AG04450 (cell line): ENCODE results near the gene CLCF1. TPM values are rescaled to one million over a fixed set of nuclear protein-coding genes. Genes with fewer than 3 reads are reported as not detected.
A peak's percentile ranks its signal among the peaks of the same experiment; 100 is the strongest.

Experiments
- CTCF ChIA-PET: fragments of 300-600, 350-600 bp; formaldehyde crosslinking; extraction: SDS; loops from one replicate; lab custom pipeline; 2022; ENCODE audit warnings: antibody characterized with exemption, inconsistent platforms; lab: Charles Lee
- POLR2A ChIA-PET: fragments of 350-600 bp; formaldehyde crosslinking; extraction: SDS; loops from one replicate; lab custom pipeline; 2021; ENCODE audit warnings: antibody characterized with exemption, inconsistent platforms; lab: Yijun Ruan, JAX
- DNase-seq: peaks from one replicate; pipeline ENCODE4 v3.0.0-alpha.2; 2011; ENCODE audit warnings: low read depth, low spot score
- H3K27ac ChIP-seq: one replicate; pipeline ENCODE4 v1.5.1; 2012; ENCODE audit warnings: low read depth, low read length, control low read depth
- H3K27me3 ChIP-seq: one replicate; pipeline ENCODE4 v1.6.0; 2012; ENCODE audit warnings: low read length; ENCODE audit not compliant: control insufficient read depth, insufficient read depth
- H3K4me3 ChIP-seq: 2 replicates; pipeline ENCODE4 v1.5.1; 2011; ENCODE audit warnings: mild to moderate bottlenecking, low read depth, low read length, control low read depth
- H3K9me3 ChIP-seq: 2 replicates; pipeline ENCODE4 v1.5.1; 2012; ENCODE audit warnings: low read length; ENCODE audit not compliant: control insufficient read depth, insufficient read depth
- CTCF ChIP-seq: IDR thresholded peaks from 2 replicates; pipeline ENCODE4 v1.5.1; 2011; ENCODE audit warnings: low read depth, low read length, control low read depth, inconsistent platforms
- polyA plus RNA-seq: library from polyadenylated mRNA; depleted of rRNA; stranded (reverse); fragments of >200 nt; gene quantifications from 2 replicates; pipeline ENCODE4 v1.2.3, GENCODE V29; 2011; rRNA removed
- small RNA-seq: library from RNA; depleted of rRNA; stranded (forward); fragments of <200 nt; gene quantifications from one replicate; pipeline ENCODE3, GENCODE V24; 2012; ENCODE audit warnings: low read depth; ENCODE audit not compliant: insufficient read length

Gene CLCF1
- polyA plus RNA-seq, 1 experiment: 11.4 TPM

- ChIA-PET POLR2A (interaction anchor here (0.5 to 2.6 kb wide), 12 partner anchors 13 to 485 kb away, joined by 3 to 18 read pairs (median 4); partner anchors contain the start of genes ANKRD13D, GRK2 and POLD4), CTCF (interaction anchor here (0.7 to 5.1 kb wide), 28 partner anchors 9 to 266 kb away, joined by 3 to 71 read pairs (median 4); partner anchors contain the start of genes ANKRD13D, GRK2 and SSH3)
- Histone ChIP-seq H3K9me3 (no peaks in the 10 kb centered on the region; the same call in 1 of the 2 replicates), H3K27ac (peak overlapping the region; percentile 82), H3K4me3 (peak overlapping the region; percentile 93), H3K27me3 (no peaks in the 10 kb centered on the region)
- TF ChIP-seq CTCF: peak; percentile 95
- DNase-seq: peak; percentile 82
Measured at GRCh38 chr11:67317205-67317887, 56.1 kb downstream of the CLCF1 start.

GRCh38 chr11:67316882-67317204 lies 56.6 kb downstream of the CLCF1 start:
- CTCF ChIA-PET: interaction anchor here (0.7 to 5.1 kb wide), 22 partner anchors 8 to 265 kb away, joined by 3 to 71 read pairs (median 4); partner anchors contain the start of genes GRK2 and SSH3
- POLR2A ChIA-PET: interaction anchor here (0.8 to 2.6 kb wide), 9 partner anchors 15 to 77 kb away, joined by 3 to 18 read pairs (median 4); partner anchors contain the start of genes ANKRD13D, GRK2 and POLD4
- peak overlapping the region; percentile 82 for H3K27ac ChIP-seq

GRCh38 chr11:67315325-67315909 lies 58.0 kb downstream of the CLCF1 start:
- CTCF ChIA-PET: interaction anchor here (0.8 to 3.6 kb wide), 3 partner anchors 53 to 67 kb away, joined by 3 to 17 read pairs (median 4); no protein-coding TSS in a partner anchor
- Histone ChIP-seq H3K4me3 (no peak overlapping the region), H3K27me3 (no peaks in the 10 kb centered on the region), H3K27ac (no peak overlapping the region), H3K9me3 (no peaks in the 10 kb centered on the region; the same call in 1 of the 2 replicates)
- TF ChIP-seq CTCF: no peak
- POLR2A ChIA-PET: no interaction called here
- no peak for DNase-seq

More at GRCh38 chr11:67316882-67317204, 56.6 kb downstream of the CLCF1 start:
- Histone ChIP-seq H3K27me3 (no peaks in the 10 kb centered on the region), H3K9me3 (no peaks in the 10 kb centered on the region; the same call in 1 of the 2 replicates), H3K4me3 (peak overlapping the region; percentile 93)
- DNase-seq: no peak
- TF ChIP-seq CTCF: no peak

GRCh38 chr11:67314218-67314617 lies 59.2 kb downstream of the CLCF1 start:
- no peak for DNase-seq
- H3K9me3 ChIP-seq: no peaks in the 10 kb centered on the region; the same call in 1 of the 2 replicates
- CTCF ChIA-PET: interaction anchor here (0.6 to 3.6 kb wide), 2 partner anchors 47 to 52 kb away, joined by 3 to 17 read pairs; no protein-coding TSS in a partner anchor
- no peak overlapping the region for H3K27ac ChIP-seq
- POLR2A ChIA-PET: interaction anchor here (0.6 to 1.2 kb wide), 2 partner anchors 11 to 145 kb away, joined by 3 read pairs; partner anchors contain the start of gene SSH3
- no peak for TF ChIP-seq CTCF
- no peaks in the 10 kb centered on the region for H3K27me3 ChIP-seq
- no peak overlapping the region for H3K4me3 ChIP-seq

Small RNAs within 50 kb of the gene (small RNA-seq; reads per million reads assigned to genes)
- gene RN7SKP239: not detected
- gene RNU6-1238P: not detected

Other genes starting within 250 kb of the CLCF1 start
- 17.3 and 20.2 TPM in 2 replicates for gene GRK2, start 107.1 kb downstream of the CLCF1 start, polyA plus RNA-seq
- 14.4 and 18.4 TPM in 2 replicates for gene ANKRD13D, start 84.3 kb downstream of the CLCF1 start, polyA plus RNA-seq
- gene SSH3, start 70.1 kb downstream of the CLCF1 start, polyA plus RNA-seq: 16.5 and 20.0 TPM in 2 replicates
- 45.9 and 70.6 TPM in 2 replicates for gene POLD4, start 20.1 kb downstream of the CLCF1 start, polyA plus RNA-seq
- 3.2 and 4.1 TPM in 2 replicates for gene RAD9A, start 18.4 kb upstream of the CLCF1 start, polyA plus RNA-seq
- 116 and 140 TPM in 2 replicates for gene PPP1CA, start 28.3 kb upstream of the CLCF1 start, polyA plus RNA-seq
- gene TBC1D10C, start 30.5 kb upstream of the CLCF1 start, polyA plus RNA-seq: not detected in 2 replicates
- 0.07 and 0.09 TPM in 2 replicates for gene CARNS1, start 42.1 kb upstream of the CLCF1 start, polyA plus RNA-seq
- 36.0 and 37.7 TPM in 2 replicates for gene RPS6KB2, start 54.9 kb upstream of the CLCF1 start, polyA plus RNA-seq
- 0.07 and 0.12 TPM in 2 replicates for gene PTPRCAP, start 64.1 kb upstream of the CLCF1 start, polyA plus RNA-seq
- 69.8 and 96.0 TPM in 2 replicates for gene CORO1B, start 69.9 kb upstream of the CLCF1 start, polyA plus RNA-seq
- gene GPR152, start 79.1 kb upstream of the CLCF1 start, polyA plus RNA-seq: not detected in 2 replicates
- gene CABP4, start 81.8 kb upstream of the CLCF1 start, polyA plus RNA-seq: not detected in 2 replicates
- gene TMEM134, start 95.7 kb upstream of the CLCF1 start, polyA plus RNA-seq: 14.7 and 22.5 TPM in 2 replicates
- 55.3 and 75.7 TPM in 2 replicates for gene AIP, start 109.4 kb upstream of the CLCF1 start, polyA plus RNA-seq
- gene PITPNM1, start 131.8 kb upstream of the CLCF1 start, polyA plus RNA-seq: 6.4 and 8.6 TPM in 2 replicates
- gene CDK2AP2, start 134.6 kb upstream of the CLCF1 start, polyA plus RNA-seq: 11.7 and 17.2 TPM in 2 replicates
- not detected in 2 replicates for gene CABP2, start 149.8 kb upstream of the CLCF1 start, polyA plus RNA-seq
- gene GSTP1, start 210.2 kb upstream of the CLCF1 start, polyA plus RNA-seq: 716 and 965 TPM in 2 replicates
- 79.5 and 89.9 TPM in 2 replicates for gene NDUFV1, start 233.3 kb upstream of the CLCF1 start, polyA plus RNA-seq